ENCODE data around the gene ADCY10. TPM values are rescaled to one million over a fixed set of nuclear protein-coding genes. Genes with fewer than 3 reads are reported as not detected.
"Not testable (repeated sequence)": the region's sequence is repeated elsewhere in the genome, so short reads cannot be mapped to it uniquely, and the experiment has no call there.

Gene ADCY10
- total RNA-seq, 4 donors from 2014 or later = not detected

GRCh38 chr1:167879508-167879907, 34.4 kb downstream of the ADCY10 start:
- H3K9me3 ChIP-seq = no peaks in the 10 kb centered on the region
- no peaks in the 10 kb centered on the region for H3K27me3 ChIP-seq
- 77 to 84% methylated on average over 1 of the region's 1 CpG for WGBS, 2 donors
- TF ChIP-seq POLR2A (IDR thresholded peaks at IDR 0.05) (no peak), CTCF (IDR thresholded peaks at IDR 0.05) (no peak)
- no peak for DNase-seq
- H3K36me3 ChIP-seq = no peaks in the 10 kb centered on the region
- H3K4me1 ChIP-seq = no peaks in the 10 kb centered on the region
- H3K27ac ChIP-seq = no peak overlapping the region
- intact Hi-C loops (cut with DNase I) = no loop called here
- no peak overlapping the region for H3K4me3 ChIP-seq

- Histone ChIP-seq H3K4me1 (no peaks in the 10 kb centered on the region), H3K27ac (no peak overlapping the region), H3K9me3 (no peaks in the 10 kb centered on the region), H3K27me3 (no peaks in the 10 kb centered on the region), H3K36me3 (no peaks in the 10 kb centered on the region), H3K4me3 (no peak overlapping the region)
- TF ChIP-seq POLR2A (IDR thresholded peaks at IDR 0.05) (no peak), CTCF (IDR thresholded peaks at IDR 0.05) (no peak)
- 93 to 96% methylated on average over 7 of the region's 7 CpGs for WGBS, 2 donors
- intact Hi-C loops (cut with DNase I) = no loop called here
- DNase-seq = no peak
Measured at GRCh38 chr1:167878372-167879160, 35.4 kb downstream of the ADCY10 start.

- Histone ChIP-seq H3K4me3 (no peak overlapping the region), H3K4me1 (no peaks in the 10 kb centered on the region), H3K9me3 (no peaks in the 10 kb centered on the region), H3K27me3 (no peaks in the 10 kb centered on the region), H3K36me3 (no peaks in the 10 kb centered on the region), H3K27ac (no peak overlapping the region)
- whole genome bisulfite sequencing, 2 donors = 87 to 97% methylated on average over 3 of the region's 3 CpGs
- no peak for DNase-seq
- no peak for TF ChIP-seq POLR2A (IDR thresholded peaks at IDR 0.05)
- no peak for TF ChIP-seq CTCF (IDR thresholded peaks at IDR 0.05)
- intact Hi-C loops (cut with DNase I) = no loop called here
Measured at GRCh38 chr1:167876597-167877175, 37.2 kb downstream of the ADCY10 start.

GRCh38 chr1:167871331-167871730, 42.6 kb downstream of the ADCY10 start:
- Histone ChIP-seq H3K27ac (no peak overlapping the region), H3K4me3 (no peak overlapping the region), H3K36me3 (no peaks in the 10 kb centered on the region), H3K4me1 (no peaks in the 10 kb centered on the region), H3K27me3 (no peaks in the 10 kb centered on the region), H3K9me3 (no peaks in the 10 kb centered on the region)
- DNase-seq = no peak
- TF ChIP-seq POLR2A (IDR thresholded peaks at IDR 0.05) (no peak), CTCF (IDR thresholded peaks at IDR 0.05) (no peak)
- intact Hi-C loops (cut with DNase I) = no loop called here

- H3K27ac ChIP-seq; H3K36me3 ChIP-seq; H3K9me3 ChIP-seq; DNase-seq; H3K4me3 ChIP-seq; intact Hi-C loops (cut with DNase I); H3K27me3 ChIP-seq; H3K4me1 ChIP-seq: not testable (repeated sequence)
- WGBS, 2 donors = 61 to 63% methylated on average over 13 to 15 of the region's 16 CpGs
Measured at GRCh38 chr1:167869157-167870001, 44.6 kb downstream of the ADCY10 start.

GRCh38 chr1:167866739-167867414, 47.1 kb downstream of the ADCY10 start:
- not testable (repeated sequence) for H3K36me3 ChIP-seq
- 80 to 91% methylated on average over 4 to 6 of the region's 8 CpGs for WGBS, 2 donors

GRCh38 chr1:167866326-167866725, 47.6 kb downstream of the ADCY10 start:
- not testable (repeated sequence) for H3K36me3 ChIP-seq
- 91 to 100% methylated on average over 2 of the region's 2 CpGs for WGBS, 2 donors

More at GRCh38 chr1:167866739-167867414, 47.1 kb downstream of the ADCY10 start:
- H3K27me3 ChIP-seq; DNase-seq; H3K4me3 ChIP-seq; intact Hi-C loops (cut with DNase I); H3K9me3 ChIP-seq; H3K27ac ChIP-seq; H3K4me1 ChIP-seq: not testable (repeated sequence)

GRCh38 chr1:167865804-167866308, 48.1 kb downstream of the ADCY10 start:
- H3K36me3 ChIP-seq; H3K4me3 ChIP-seq; H3K4me1 ChIP-seq; H3K27ac ChIP-seq; DNase-seq; intact Hi-C loops (cut with DNase I); H3K27me3 ChIP-seq; H3K9me3 ChIP-seq: not testable (repeated sequence)
- 90 to 97% methylated on average over 10 of the region's 10 CpGs for WGBS, 2 donors

More at GRCh38 chr1:167866326-167866725, 47.6 kb downstream of the ADCY10 start:
- H3K27me3 ChIP-seq; intact Hi-C loops (cut with DNase I); H3K4me1 ChIP-seq; H3K27ac ChIP-seq; H3K9me3 ChIP-seq; H3K4me3 ChIP-seq; DNase-seq: not testable (repeated sequence)

All from esophagus squamous epithelium (tissue), 5 donors.